GM12878 (cell line): ENCODE results near the gene TP53BP1. TPM values are rescaled to one million over a fixed set of nuclear protein-coding genes. Genes with fewer than 3 reads are reported as not detected.

ENCODE experiments used
- KDM1A ChIP-seq: fragments of 200-600 bp; sonication (generic); IDR thresholded peaks from 2 replicates; pipeline ENCODE4 v1.6.1; 2016; ENCODE audit warnings: borderline replicate concordance
- NR2F1 ChIP-seq: fragments of 450-650 bp; conservative IDR thresholded peaks from 2 replicates; pipeline ENCODE4 v1.6.1; 2017; ENCODE audit warnings: mild to moderate bottlenecking
- RUNX3 ChIP-seq: IDR thresholded peaks from 2 replicates; pipeline ENCODE4 v1.6.1; 2012; ENCODE audit warnings: low read length, inconsistent platforms
- SUPT20H ChIP-seq: IDR thresholded peaks from 2 replicates; pipeline ENCODE4 v1.6.1; 2011; ENCODE audit warnings: low read depth, mild to moderate bottlenecking, low read length, moderate library complexity, borderline replicate concordance; ENCODE audit not compliant: control insufficient read depth
- WRNIP1 ChIP-seq: IDR thresholded peaks from 2 replicates; pipeline ENCODE4 v1.6.1; 2011; ENCODE audit warnings: low read depth, low read length, improper control_type of control experiment, borderline replicate concordance
- ZBTB40 ChIP-seq: fragments of 450-650 bp; IDR thresholded peaks from 2 replicates; pipeline ENCODE4 v1.6.1; 2016; ENCODE audit warnings: mild to moderate bottlenecking, moderate library complexity, borderline replicate concordance
- polyA plus RNA-seq, 11 experiments: library from polyadenylated mRNA; depleted of rRNA in 4 of 11; unstranded in 6 of 11; stranded (reverse) in 5 of 11; fragments of >200 nt; fragmentation: Nextera tagmentation in 4 of 11; fragmentation: Illumina TruSeq in 1 of 11; extraction: Ambion mirVana in 4 of 11; extraction: Trizol in 1 of 11; gene quantifications; 1 replicate in 1 of 11; 2 replicates in 10 of 11; pipeline versions ENCODE4 v1.2.1 to v1.2.3, GENCODE V29; 2011 to 2016; ENCODE audit warnings: inconsistent platforms in 2 of 11, missing spikeins in 2 of 11, low read depth in 1 of 11
- total RNA-seq, 4 experiments: library from RNA; depleted of rRNA in 3 of 4; stranded (reverse); fragments of >200 nt in 3 of 4; fragmentation: Illumina TruSeq in 1 of 4; extraction: Trizol in 1 of 4; gene quantifications; 2 replicates each; pipeline versions ENCODE4 v1.2.1 to v1.2.3, GENCODE V29; 2013 to 2021
- TF ChIP-seq, protein P1 (sequence below): fragments of 150-350 bp; IDR thresholded peaks from 2 replicates; pipeline ENCODE4 v1.6.1; 2016; ENCODE audit warnings: low read depth, low read length
- TF ChIP-seq, protein P2 (sequence below): IDR thresholded peaks from 2 replicates; pipeline ENCODE4 v1.6.1; 2012; ENCODE audit warnings: low read depth, low read length, improper control_type of control experiment

The TP53BP1 gene
- total and polyA plus RNA-seq, 10 of the 15 experiments (the other 5 are each of a cell fraction or from before 2014, with no cell fraction given): 6.2 to 50.2 (median 19.3) TPM

DNA sequence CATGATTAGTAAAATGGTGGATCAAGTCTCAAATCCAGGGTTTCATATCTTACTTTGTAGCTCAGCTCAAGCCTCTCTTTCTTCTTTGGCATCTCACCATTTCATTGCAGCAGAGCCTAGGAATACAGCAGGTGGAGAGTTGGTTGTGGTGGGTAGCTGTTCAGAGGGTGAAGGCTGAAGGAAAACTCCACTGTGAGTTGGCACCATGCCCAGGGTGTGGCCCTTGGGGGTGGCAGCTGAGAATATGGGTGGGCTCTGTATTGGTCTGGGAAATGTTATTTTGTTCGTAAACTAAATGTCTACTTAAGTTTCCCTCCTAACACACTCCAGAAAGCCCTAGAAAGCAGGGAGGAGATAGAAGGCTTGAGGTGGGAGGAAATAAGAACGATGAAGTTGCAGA, 22.8 kb upstream of the TP53BP1 start (continued):
- TF ChIP-seq WRNIP1: no peak
- no peak for TF ChIP-seq SUPT20H
- TF ChIP-seq, protein P1, sequence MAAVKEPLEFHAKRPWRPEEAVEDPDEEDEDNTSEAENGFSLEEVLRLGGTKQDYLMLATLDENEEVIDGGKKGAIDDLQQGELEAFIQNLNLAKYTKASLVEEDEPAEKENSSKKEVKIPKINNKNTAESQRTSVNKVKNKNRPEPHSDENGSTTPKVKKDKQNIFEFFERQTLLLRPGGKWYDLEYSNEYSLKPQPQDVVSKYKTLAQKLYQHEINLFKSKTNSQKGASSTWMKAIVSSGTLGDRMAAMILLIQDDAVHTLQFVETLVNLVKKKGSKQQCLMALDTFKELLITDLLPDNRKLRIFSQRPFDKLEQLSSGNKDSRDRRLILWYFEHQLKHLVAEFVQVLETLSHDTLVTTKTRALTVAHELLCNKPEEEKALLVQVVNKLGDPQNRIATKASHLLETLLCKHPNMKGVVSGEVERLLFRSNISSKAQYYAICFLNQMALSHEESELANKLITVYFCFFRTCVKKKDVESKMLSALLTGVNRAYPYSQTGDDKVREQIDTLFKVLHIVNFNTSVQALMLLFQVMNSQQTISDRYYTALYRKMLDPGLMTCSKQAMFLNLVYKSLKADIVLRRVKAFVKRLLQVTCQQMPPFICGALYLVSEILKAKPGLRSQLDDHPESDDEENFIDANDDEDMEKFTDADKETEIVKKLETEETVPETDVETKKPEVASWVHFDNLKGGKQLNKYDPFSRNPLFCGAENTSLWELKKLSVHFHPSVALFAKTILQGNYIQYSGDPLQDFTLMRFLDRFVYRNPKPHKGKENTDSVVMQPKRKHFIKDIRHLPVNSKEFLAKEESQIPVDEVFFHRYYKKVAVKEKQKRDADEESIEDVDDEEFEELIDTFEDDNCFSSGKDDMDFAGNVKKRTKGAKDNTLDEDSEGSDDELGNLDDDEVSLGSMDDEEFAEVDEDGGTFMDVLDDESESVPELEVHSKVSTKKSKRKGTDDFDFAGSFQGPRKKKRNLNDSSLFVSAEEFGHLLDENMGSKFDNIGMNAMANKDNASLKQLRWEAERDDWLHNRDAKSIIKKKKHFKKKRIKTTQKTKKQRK: no peak
- TF ChIP-seq ZBTB40: no peak
- TF ChIP-seq RUNX3: no peak
- no peak for TF ChIP-seq NR2F1
- no peak for TF ChIP-seq KDM1A
- TF ChIP-seq, protein P2, sequence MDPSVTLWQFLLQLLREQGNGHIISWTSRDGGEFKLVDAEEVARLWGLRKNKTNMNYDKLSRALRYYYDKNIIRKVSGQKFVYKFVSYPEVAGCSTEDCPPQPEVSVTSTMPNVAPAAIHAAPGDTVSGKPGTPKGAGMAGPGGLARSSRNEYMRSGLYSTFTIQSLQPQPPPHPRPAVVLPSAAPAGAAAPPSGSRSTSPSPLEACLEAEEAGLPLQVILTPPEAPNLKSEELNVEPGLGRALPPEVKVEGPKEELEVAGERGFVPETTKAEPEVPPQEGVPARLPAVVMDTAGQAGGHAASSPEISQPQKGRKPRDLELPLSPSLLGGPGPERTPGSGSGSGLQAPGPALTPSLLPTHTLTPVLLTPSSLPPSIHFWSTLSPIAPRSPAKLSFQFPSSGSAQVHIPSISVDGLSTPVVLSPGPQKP: no peak
